OCI-LY3 (cell line): ENCODE results near the gene FLNB.

Source experiments
- H2AFZ ChIP-seq: fragments of 200-600, 300-600 bp; shearing (Covaris generic); 2 replicates; pipeline ENCODE4 v1.6.0; 2014; ENCODE audit warnings: antibody characterized with exemption, low read depth, low read length
- H3K27ac ChIP-seq: fragments of 200-600, 300-600 bp; sonication (generic); 2 replicates; pipeline ENCODE4 v1.5.1; 2014; ENCODE audit warnings: mild to moderate bottlenecking, low read length, moderate library complexity, mixed read lengths
- H3K27me3 ChIP-seq: fragments of 200-600, 300-600 bp; sonication (generic); 2 replicates; pipeline ENCODE4 v1.6.1; 2014; ENCODE audit warnings: low read depth, low read length, mixed read lengths
- H3K36me3 ChIP-seq: fragments of 200-600, 300-600 bp; sonication (generic); replicated peaks from 2 replicates; pipeline ENCODE3; 2014; ENCODE audit warnings: low read depth, low read length, mixed read lengths
- H3K4me1 ChIP-seq: fragments of 300-600, 200-600 bp; sonication (generic); 2 replicates; pipeline ENCODE4 v1.6.1; 2014; ENCODE audit warnings: low read length, mixed read lengths
- H3K4me2 ChIP-seq: fragments of 200-600, 300-600 bp; sonication (generic); 2 replicates; pipeline ENCODE4 v1.6.1; 2014; ENCODE audit warnings: low read length, mixed read lengths
- H3K4me3 ChIP-seq: fragments of 300-600, 200-600 bp; sonication (generic); 2 replicates; pipeline ENCODE4 v1.5.1; 2014; ENCODE audit warnings: antibody characterized with exemption, mild to moderate bottlenecking, low read length, moderate library complexity
- H3K79me2 ChIP-seq: fragments of 300-600, 200-600 bp; shearing (Covaris generic); 2 replicates; pipeline ENCODE4 v1.6.1; 2014; ENCODE audit warnings: mild to moderate bottlenecking, low read length, mixed read lengths
- H3K9ac ChIP-seq: fragments of 300-600, 200-600 bp; shearing (Covaris generic); 2 replicates; pipeline ENCODE4 v1.6.0; 2014; ENCODE audit warnings: mild to moderate bottlenecking, low read length, moderate library complexity
- H3K9me3 ChIP-seq: fragments of 200-600, 300-600 bp; shearing (Covaris generic); 2 replicates; pipeline ENCODE4 v1.6.1; 2014; ENCODE audit warnings: low read length, mixed read lengths; ENCODE audit not compliant: insufficient read depth
- H4K20me1 ChIP-seq: fragments of 200-600, 300-600 bp; sonication (generic); 2 replicates; pipeline ENCODE4 v1.6.1; 2016; ENCODE audit warnings: low read length, mixed read lengths; ENCODE audit not compliant: insufficient read depth
- EZH2phosphoT487 ChIP-seq: fragments of 200-600 bp; shearing (Covaris generic); IDR thresholded peaks from 2 replicates; pipeline ENCODE4 v1.6.1; 2018; ENCODE audit warnings: antibody characterized with exemption, mixed run types, low read depth
- TF ChIP-seq, protein P1 (sequence below): fragments of 200-600, 300-600 bp; sonication (generic); IDR thresholded peaks from 2 replicates; pipeline ENCODE4 v1.5.1; 2014; ENCODE audit warnings: antibody characterized with exemption, low read length, low read depth

The FLNB gene

DNA sequence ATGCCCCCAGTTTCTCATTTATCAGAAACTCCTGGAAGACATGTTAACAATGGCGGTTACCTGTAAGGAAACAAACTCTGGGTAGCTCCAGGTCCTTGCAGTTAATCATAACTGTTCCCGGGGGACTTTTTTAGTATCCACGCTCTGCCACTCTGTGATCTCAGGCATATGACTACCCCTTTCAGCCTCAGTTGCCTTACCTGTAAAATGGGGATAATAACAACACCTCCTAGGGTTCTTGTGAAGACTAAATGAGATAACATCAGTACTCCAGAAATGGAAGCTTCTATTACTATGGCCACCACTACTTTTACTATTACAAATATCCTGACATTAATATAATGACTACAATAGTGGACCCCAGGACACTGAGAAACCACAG, 7.1 kb upstream of the FLNB start:
- H3K9ac ChIP-seq: no peak overlapping the region
- H3K27ac ChIP-seq: no peak overlapping the region
- H3K27me3 ChIP-seq: 0 out of 2 replicates have a peak, but pooled peaks cover 4% of the 10 kb centered on the region
- no peaks in the 10 kb centered on the region for H3K79me2 ChIP-seq
- no peak overlapping the region for H3K4me3 ChIP-seq
- H3K4me1 ChIP-seq: peaks cover 13% of the 10 kb centered on the region
- no peak overlapping the region for H2AFZ ChIP-seq
- no peak for TF ChIP-seq EZH2phosphoT487
- TF ChIP-seq, protein P1, sequence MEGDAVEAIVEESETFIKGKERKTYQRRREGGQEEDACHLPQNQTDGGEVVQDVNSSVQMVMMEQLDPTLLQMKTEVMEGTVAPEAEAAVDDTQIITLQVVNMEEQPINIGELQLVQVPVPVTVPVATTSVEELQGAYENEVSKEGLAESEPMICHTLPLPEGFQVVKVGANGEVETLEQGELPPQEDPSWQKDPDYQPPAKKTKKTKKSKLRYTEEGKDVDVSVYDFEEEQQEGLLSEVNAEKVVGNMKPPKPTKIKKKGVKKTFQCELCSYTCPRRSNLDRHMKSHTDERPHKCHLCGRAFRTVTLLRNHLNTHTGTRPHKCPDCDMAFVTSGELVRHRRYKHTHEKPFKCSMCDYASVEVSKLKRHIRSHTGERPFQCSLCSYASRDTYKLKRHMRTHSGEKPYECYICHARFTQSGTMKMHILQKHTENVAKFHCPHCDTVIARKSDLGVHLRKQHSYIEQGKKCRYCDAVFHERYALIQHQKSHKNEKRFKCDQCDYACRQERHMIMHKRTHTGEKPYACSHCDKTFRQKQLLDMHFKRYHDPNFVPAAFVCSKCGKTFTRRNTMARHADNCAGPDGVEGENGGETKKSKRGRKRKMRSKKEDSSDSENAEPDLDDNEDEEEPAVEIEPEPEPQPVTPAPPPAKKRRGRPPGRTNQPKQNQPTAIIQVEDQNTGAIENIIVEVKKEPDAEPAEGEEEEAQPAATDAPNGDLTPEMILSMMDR: no peak
- no peaks in the 10 kb centered on the region for H3K9me3 ChIP-seq
- no peak overlapping the region for H3K4me2 ChIP-seq
- H3K36me3 ChIP-seq: no peaks in the 10 kb centered on the region
- no peaks in the 10 kb centered on the region for H4K20me1 ChIP-seq

DNA sequence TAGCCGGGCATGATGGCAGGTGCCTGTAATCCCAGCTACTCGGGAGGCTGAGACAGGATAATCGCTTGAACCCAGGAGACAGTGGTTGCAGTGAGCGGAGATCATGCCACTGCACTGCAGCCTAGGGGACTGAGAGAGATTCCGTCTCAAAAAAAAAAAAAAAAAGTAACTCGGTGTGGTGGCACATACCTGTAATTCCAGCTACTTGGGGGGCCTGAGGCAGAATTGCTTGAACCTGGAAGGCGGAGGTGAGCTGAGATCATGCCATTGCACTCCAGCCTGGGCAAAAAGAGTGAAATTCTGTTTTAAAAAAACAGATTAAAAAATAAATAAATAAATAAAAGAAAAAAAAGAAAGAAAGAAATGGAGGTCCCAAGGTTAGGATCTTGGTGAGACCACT, 6.2 kb upstream of the FLNB start:
- Histone ChIP-seq H3K4me1 (peaks cover 13% of the 10 kb centered on the region), H3K27me3 (0 out of 2 replicates have a peak, but pooled peaks cover 3% of the 10 kb centered on the region), H3K4me3 (no peak overlapping the region), H3K36me3 (no peaks in the 10 kb centered on the region), H4K20me1 (no peaks in the 10 kb centered on the region), H3K27ac (no peak overlapping the region), H2AFZ (no peak overlapping the region), H3K9me3 (no peaks in the 10 kb centered on the region), H3K9ac (no peak overlapping the region), H3K4me2 (no peak overlapping the region), H3K79me2 (no peaks in the 10 kb centered on the region)
- TF ChIP-seq EZH2phosphoT487: no peak
- TF ChIP-seq, protein P1: no peak

DNA sequence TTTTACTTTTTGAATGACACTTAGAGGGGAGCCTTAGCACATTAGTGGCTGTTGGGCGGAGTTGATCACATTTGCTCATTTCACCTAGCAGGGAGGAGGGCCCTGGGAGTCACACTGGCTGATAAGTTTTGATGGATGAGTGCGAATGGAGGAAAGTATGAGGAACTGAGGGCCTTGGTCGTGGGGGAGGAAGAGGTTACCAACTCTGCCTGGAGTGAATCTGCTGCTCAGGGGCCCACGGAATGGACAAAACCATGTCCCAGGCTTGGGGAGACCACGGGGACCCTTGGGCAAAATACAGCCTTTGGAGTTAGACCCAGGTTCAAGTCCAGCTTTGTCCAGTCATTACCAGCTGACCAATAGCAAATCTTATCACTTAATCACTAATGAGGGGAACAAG, 5.1 kb upstream of the FLNB start:
- H3K4me3 ChIP-seq: no peak overlapping the region
- H4K20me1 ChIP-seq: no peaks in the 10 kb centered on the region
- H3K4me1 ChIP-seq: peaks cover 18% of the 10 kb centered on the region
- H3K27me3 ChIP-seq: no peaks in the 10 kb centered on the region
- TF ChIP-seq EZH2phosphoT487: no peak
- TF ChIP-seq, protein P1: no peak
- no peak overlapping the region for H3K9ac ChIP-seq
- no peaks in the 10 kb centered on the region for H3K9me3 ChIP-seq
- no peak overlapping the region for H2AFZ ChIP-seq
- no peak overlapping the region for H3K27ac ChIP-seq
- H3K79me2 ChIP-seq: no peaks in the 10 kb centered on the region
- no peaks in the 10 kb centered on the region for H3K36me3 ChIP-seq
- H3K4me2 ChIP-seq: no peak overlapping the region

DNA sequence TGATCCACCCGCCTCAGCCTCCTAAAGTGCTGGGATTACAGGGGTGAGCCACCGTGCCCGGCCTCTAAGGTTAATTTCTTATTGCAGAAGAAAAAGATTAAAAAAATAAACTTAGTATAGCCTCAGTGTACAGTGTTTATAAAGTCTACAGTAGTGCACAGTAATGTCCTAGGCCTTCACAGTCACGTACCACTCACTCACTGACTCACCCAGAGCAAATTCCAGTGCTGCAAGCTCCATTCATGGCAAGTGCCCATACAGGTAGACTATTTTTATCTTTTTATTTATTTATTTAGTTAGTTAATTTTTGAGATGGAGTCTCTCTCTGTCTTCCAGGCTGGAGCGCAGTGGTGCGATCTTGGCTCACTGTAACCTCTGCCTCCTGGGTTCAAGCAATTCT, 3.2 kb upstream of the FLNB start:
- Histone ChIP-seq H3K4me1 (peaks cover 14% of the 10 kb centered on the region), H3K36me3 (no peaks in the 10 kb centered on the region), H3K9ac (no peak overlapping the region), H2AFZ (no peak overlapping the region), H3K4me2 (no peak overlapping the region), H3K27me3 (no peaks in the 10 kb centered on the region), H3K9me3 (no peaks in the 10 kb centered on the region), H3K79me2 (peaks cover 15% of the 10 kb centered on the region), H3K4me3 (no peak overlapping the region), H3K27ac (no peak overlapping the region), H4K20me1 (no peaks in the 10 kb centered on the region)
- TF ChIP-seq EZH2phosphoT487: no peak
- TF ChIP-seq, protein P1: no peak
